GM23338 (cell line): ENCODE results near the gene SYT11. TPM values are rescaled to one million over a fixed set of nuclear protein-coding genes. Genes with fewer than 3 reads are reported as not detected.

ENCODE experiments used
- ATAC-seq: fragments of 200-7000 bp; cut with Tn5 transposase; 3 replicates; pipeline ENCODE4 v1.9.1; 2020
- DNase-seq: peaks from one replicate; pipeline ENCODE4 v3.0.0-alpha.2; 2015; ENCODE audit warnings: low spot score
- H2AFZ ChIP-seq: fragments of 200-600 bp; sonication (generic); 2 replicates; pipeline ENCODE4 v1.8.0; 2016; ENCODE audit warnings: antibody characterized with exemption, mild to moderate bottlenecking, moderate library complexity
- H3F3A ChIP-seq: fragments of 200-600 bp; sonication (generic); replicated peaks from 2 replicates; pipeline ENCODE4 v1.8.0; 2017; ENCODE audit warnings: antibody characterized with exemption, mixed run types, low read depth
- H3K27ac ChIP-seq: fragments of 200-600 bp; sonication (generic); 2 replicates; pipeline ENCODE4 v1.6.1; 2016; ENCODE audit warnings: low read depth
- H3K27me3 ChIP-seq: fragments of 200-600 bp; sonication (generic); 2 replicates; pipeline ENCODE4 v1.8.0; 2016; ENCODE audit warnings: mild to moderate bottlenecking, mixed run types, moderate library complexity; ENCODE audit not compliant: insufficient read depth
- H3K36me3 ChIP-seq: fragments of 200-600 bp; sonication (generic); 2 replicates; pipeline ENCODE4 v1.8.0; 2016; ENCODE audit warnings: mild to moderate bottlenecking; ENCODE audit not compliant: insufficient read depth
- H3K4me1 ChIP-seq: fragments of 200-600 bp; sonication (generic); 2 replicates; pipeline ENCODE4 v1.8.0; 2016; ENCODE audit warnings: mild to moderate bottlenecking, moderate library complexity; ENCODE audit not compliant: insufficient read depth
- H3K4me2 ChIP-seq: fragments of 200-600 bp; sonication (generic); 2 replicates; pipeline ENCODE4 v1.7.1; 2017; ENCODE audit warnings: mixed run types
- H3K4me3 ChIP-seq: fragments of 200-600 bp; sonication (generic); 2 replicates; pipeline ENCODE4 v1.6.1; 2016; ENCODE audit warnings: mixed run types
- H3K79me2 ChIP-seq: fragments of 200-600 bp; sonication (generic); replicated peaks from 2 replicates; pipeline ENCODE4 v1.8.0; 2017; ENCODE audit warnings: mild to moderate bottlenecking; ENCODE audit not compliant: insufficient read depth
- H3K9me2 ChIP-seq: fragments of 200-600 bp; sonication (generic); 2 replicates; pipeline ENCODE4 v1.8.0; 2017; ENCODE audit not compliant: insufficient read depth
- H4K20me1 ChIP-seq: fragments of 200-600 bp; sonication (generic); replicated peaks from 2 replicates; pipeline ENCODE4 v1.8.0; 2017; ENCODE audit warnings: mild to moderate bottlenecking; ENCODE audit not compliant: insufficient read depth
- H3K27ac Mint-ChIP-seq: 2 replicates; pipeline ENCODE4 v1.8.0; 2020; ENCODE audit warnings: inconsistent platforms, mild to moderate bottlenecking, moderate library complexity, mixed read lengths
- H3K27me3 Mint-ChIP-seq: 3 replicates; pipeline ENCODE4 v1.8.0; 2022; ENCODE audit warnings: low read depth, mild to moderate bottlenecking, moderate library complexity, mixed read lengths, inconsistent platforms; ENCODE audit not compliant: insufficient read depth, poor library complexity
- H3K36me3 Mint-ChIP-seq: 3 replicates; pipeline ENCODE4 v1.8.0; 2021; ENCODE audit warnings: low read depth, mild to moderate bottlenecking, inconsistent platforms, moderate library complexity, mixed read lengths
- H3K4me1 Mint-ChIP-seq: 3 replicates; pipeline ENCODE4 v1.8.0; 2020; ENCODE audit warnings: mild to moderate bottlenecking, inconsistent platforms, mixed read lengths
- H3K4me3 Mint-ChIP-seq: 3 replicates; pipeline ENCODE4 v1.8.0; 2021; ENCODE audit warnings: moderate library complexity, mild to moderate bottlenecking, inconsistent platforms, mixed read lengths
- H3K9me3 Mint-ChIP-seq: 3 replicates; pipeline ENCODE4 v1.8.0; 2020; ENCODE audit warnings: moderate library complexity, mild to moderate bottlenecking, inconsistent platforms, mixed read lengths
- EZH2phosphoT487 ChIP-seq: fragments of 200-600 bp; sonication (generic); IDR thresholded peaks from one replicate; pipeline ENCODE4 v1.8.1; 2018; ENCODE audit warnings: antibody characterized with exemption; ENCODE audit not compliant: unreplicated experiment
- JUNB ChIP-seq: IDR thresholded peaks from one replicate; pipeline ENCODE4 v1.6.1; 2016; ENCODE audit warnings: antibody characterized with exemption; ENCODE audit not compliant: unreplicated experiment
- NANOG ChIP-seq: IDR thresholded peaks from 2 replicates; pipeline ENCODE4 v1.6.1; 2016; ENCODE audit warnings: antibody characterized with exemption, borderline replicate concordance
- POLR2AphosphoS5 ChIP-seq: IDR thresholded peaks from 2 replicates; pipeline ENCODE4 v1.6.1; 2016; ENCODE audit warnings: antibody characterized with exemption, low read depth
- STAT1 ChIP-seq: IDR thresholded peaks from one replicate; pipeline ENCODE4 v1.6.1; 2016; ENCODE audit warnings: antibody characterized with exemption; ENCODE audit not compliant: unreplicated experiment
- ZNF114 ChIP-seq: fragments of 250-450 bp; sonication (Bioruptor Pico); IDR thresholded peaks from 2 replicates; pipeline ENCODE4 v1.5.0; 2020; ENCODE audit warnings: mild to moderate bottlenecking, moderate library complexity
- ZNF331 ChIP-seq: fragments of 250-450 bp; sonication (Bioruptor Pico); IDR thresholded peaks from 2 replicates; pipeline ENCODE4 v1.5.0; 2020; ENCODE audit warnings: low read depth, mild to moderate bottlenecking, moderate library complexity
- ZNF462 ChIP-seq: fragments of 250-450 bp; sonication (Bioruptor Pico); IDR thresholded peaks from 2 replicates; pipeline ENCODE4 v1.5.0; 2020; ENCODE audit warnings: mild to moderate bottlenecking, moderate library complexity
- polyA plus RNA-seq: library from polyadenylated mRNA; unstranded; fragments of >200 nt; fragmentation: Nextera tagmentation; extraction: Ambion mirVana; gene quantifications from 2 replicates; pipeline ENCODE4 v1.2.1, GENCODE V29; 2016
- total RNA-seq: library from RNA; depleted of rRNA; stranded (reverse); fragments of >200 nt; shearing (Covaris generic); gene quantifications from 2 replicates; pipeline ENCODE4 v1.2.3, GENCODE V29; 2014
- TF ChIP-seq, protein P1 (sequence below): IDR thresholded peaks from 2 replicates; pipeline ENCODE4 v1.6.1; 2016; ENCODE audit warnings: antibody characterized with exemption
- TF ChIP-seq, protein P2 (sequence below): IDR thresholded peaks from one replicate; pipeline ENCODE4 v1.6.1; 2018; ENCODE audit warnings: antibody characterized with exemption; ENCODE audit not compliant: unreplicated experiment

The SYT11 gene
- total and polyA plus RNA-seq, 2 experiments from 2014 or later: 3.9 to 15.9 TPM

DNA sequence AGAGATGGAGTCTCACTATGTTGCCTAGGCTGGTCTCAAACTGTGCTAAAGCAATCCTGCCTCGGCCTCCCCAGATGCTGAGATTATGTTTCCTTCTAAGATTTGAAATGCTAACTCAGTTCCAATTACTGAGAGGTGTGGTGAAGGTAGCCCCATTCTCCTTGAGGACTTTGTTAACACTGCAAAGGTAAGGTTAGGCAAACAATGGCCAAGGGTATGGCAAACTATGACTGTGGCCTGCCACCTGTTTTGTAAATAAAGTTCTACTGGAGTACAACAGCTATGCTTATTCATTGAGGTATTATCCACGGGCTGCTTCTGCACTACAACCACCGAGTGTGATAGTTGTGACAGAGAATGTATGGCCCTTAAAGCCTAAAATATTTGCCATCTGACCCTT is 61.4 kb downstream of the SYT11 start (continued):
- TF ChIP-seq ZNF462 (CRISPR knock-in tag) (no peak), STAT1 (no peak)

GRCh38 chr1:155925506-155925905 is 66.1 kb downstream of the SYT11 start:
- no peaks in the 10 kb centered on the region for H3K4me1 Mint-ChIP-seq
- peaks cover 2% of the 10 kb centered on the region for H3K27me3 Mint-ChIP-seq
- Histone ChIP-seq H3K9me2 (no peaks in the 10 kb centered on the region), H3K27me3 (no peaks in the 10 kb centered on the region), H4K20me1 (peaks cover 69% of the 10 kb centered on the region), H3K4me2 (no peak overlapping the region), H3F3A (peaks cover 36% of the 10 kb centered on the region), H3K27ac (peak overlapping the region; percentile 50; the same call in 1 of the 2 replicates), H3K4me1 (no peaks in the 10 kb centered on the region), H3K79me2 (peaks cover 40% of the 10 kb centered on the region), H3K4me3 (no peak overlapping the region), H3K36me3 (peaks cover 95% of the 10 kb centered on the region), H2AFZ (no peak overlapping the region)
- no peaks in the 10 kb centered on the region for H3K9me3 Mint-ChIP-seq
- no peak for ATAC-seq
- peaks cover 92% of the 10 kb centered on the region for H3K36me3 Mint-ChIP-seq
- H3K27ac Mint-ChIP-seq: no peak overlapping the region
- no peak for DNase-seq
- no peak overlapping the region for H3K4me3 Mint-ChIP-seq
- TF ChIP-seq NANOG: no peak
- TF ChIP-seq EZH2phosphoT487: no peak
- TF ChIP-seq JUNB: no peak
- TF ChIP-seq, protein P1, sequence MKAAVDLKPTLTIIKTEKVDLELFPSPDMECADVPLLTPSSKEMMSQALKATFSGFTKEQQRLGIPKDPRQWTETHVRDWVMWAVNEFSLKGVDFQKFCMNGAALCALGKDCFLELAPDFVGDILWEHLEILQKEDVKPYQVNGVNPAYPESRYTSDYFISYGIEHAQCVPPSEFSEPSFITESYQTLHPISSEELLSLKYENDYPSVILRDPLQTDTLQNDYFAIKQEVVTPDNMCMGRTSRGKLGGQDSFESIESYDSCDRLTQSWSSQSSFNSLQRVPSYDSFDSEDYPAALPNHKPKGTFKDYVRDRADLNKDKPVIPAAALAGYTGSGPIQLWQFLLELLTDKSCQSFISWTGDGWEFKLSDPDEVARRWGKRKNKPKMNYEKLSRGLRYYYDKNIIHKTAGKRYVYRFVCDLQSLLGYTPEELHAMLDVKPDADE: no peak
- TF ChIP-seq ZNF331 (CRISPR knock-in tag): no peak
- TF ChIP-seq POLR2AphosphoS5: no peak
- TF ChIP-seq, protein P2, sequence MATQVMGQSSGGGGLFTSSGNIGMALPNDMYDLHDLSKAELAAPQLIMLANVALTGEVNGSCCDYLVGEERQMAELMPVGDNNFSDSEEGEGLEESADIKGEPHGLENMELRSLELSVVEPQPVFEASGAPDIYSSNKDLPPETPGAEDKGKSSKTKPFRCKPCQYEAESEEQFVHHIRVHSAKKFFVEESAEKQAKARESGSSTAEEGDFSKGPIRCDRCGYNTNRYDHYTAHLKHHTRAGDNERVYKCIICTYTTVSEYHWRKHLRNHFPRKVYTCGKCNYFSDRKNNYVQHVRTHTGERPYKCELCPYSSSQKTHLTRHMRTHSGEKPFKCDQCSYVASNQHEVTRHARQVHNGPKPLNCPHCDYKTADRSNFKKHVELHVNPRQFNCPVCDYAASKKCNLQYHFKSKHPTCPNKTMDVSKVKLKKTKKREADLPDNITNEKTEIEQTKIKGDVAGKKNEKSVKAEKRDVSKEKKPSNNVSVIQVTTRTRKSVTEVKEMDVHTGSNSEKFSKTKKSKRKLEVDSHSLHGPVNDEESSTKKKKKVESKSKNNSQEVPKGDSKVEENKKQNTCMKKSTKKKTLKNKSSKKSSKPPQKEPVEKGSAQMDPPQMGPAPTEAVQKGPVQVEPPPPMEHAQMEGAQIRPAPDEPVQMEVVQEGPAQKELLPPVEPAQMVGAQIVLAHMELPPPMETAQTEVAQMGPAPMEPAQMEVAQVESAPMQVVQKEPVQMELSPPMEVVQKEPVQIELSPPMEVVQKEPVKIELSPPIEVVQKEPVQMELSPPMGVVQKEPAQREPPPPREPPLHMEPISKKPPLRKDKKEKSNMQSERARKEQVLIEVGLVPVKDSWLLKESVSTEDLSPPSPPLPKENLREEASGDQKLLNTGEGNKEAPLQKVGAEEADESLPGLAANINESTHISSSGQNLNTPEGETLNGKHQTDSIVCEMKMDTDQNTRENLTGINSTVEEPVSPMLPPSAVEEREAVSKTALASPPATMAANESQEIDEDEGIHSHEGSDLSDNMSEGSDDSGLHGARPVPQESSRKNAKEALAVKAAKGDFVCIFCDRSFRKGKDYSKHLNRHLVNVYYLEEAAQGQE: no peak
- no peak for TF ChIP-seq ZNF114 (CRISPR knock-in tag)
